Measurements from ENCODE around the gene CCR2.

DNA sequence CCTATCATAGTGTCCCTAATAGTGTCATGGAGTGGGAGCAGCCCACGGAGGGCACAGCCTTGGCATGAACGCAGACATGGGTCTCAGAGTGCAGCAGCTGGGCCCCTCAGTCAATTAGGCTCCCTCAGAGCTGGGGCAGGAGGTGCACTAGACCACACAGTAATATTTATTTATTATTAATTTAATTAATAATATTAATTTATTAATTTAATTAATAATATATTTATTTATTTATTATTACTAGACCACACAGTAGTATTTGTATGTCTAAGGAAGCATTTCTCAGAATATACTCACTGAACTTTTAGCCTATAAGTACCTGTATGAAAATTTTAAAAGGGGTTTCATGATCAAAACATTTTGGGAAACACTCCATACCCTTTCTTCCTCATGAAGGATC is 47.7 kb downstream of the CCR2 start:
- TF ChIP-seq POLR2A (IDR thresholded peaks at IDR 0.05) = no peak
- TF ChIP-seq, protein P1, sequence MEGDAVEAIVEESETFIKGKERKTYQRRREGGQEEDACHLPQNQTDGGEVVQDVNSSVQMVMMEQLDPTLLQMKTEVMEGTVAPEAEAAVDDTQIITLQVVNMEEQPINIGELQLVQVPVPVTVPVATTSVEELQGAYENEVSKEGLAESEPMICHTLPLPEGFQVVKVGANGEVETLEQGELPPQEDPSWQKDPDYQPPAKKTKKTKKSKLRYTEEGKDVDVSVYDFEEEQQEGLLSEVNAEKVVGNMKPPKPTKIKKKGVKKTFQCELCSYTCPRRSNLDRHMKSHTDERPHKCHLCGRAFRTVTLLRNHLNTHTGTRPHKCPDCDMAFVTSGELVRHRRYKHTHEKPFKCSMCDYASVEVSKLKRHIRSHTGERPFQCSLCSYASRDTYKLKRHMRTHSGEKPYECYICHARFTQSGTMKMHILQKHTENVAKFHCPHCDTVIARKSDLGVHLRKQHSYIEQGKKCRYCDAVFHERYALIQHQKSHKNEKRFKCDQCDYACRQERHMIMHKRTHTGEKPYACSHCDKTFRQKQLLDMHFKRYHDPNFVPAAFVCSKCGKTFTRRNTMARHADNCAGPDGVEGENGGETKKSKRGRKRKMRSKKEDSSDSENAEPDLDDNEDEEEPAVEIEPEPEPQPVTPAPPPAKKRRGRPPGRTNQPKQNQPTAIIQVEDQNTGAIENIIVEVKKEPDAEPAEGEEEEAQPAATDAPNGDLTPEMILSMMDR (IDR thresholded peaks at IDR 0.05 in 4 of 5, conservative IDR thresholded peaks at IDR 0.05 in 1 of 5) = no peak
